Measurements from ENCODE around the gene HADHA. TPM values are rescaled to one million over a fixed set of nuclear protein-coding genes. Genes with fewer than 3 reads are reported as not detected.

Gene HADHA
- total and polyA plus RNA-seq, 2 donors (not counting 3 experiments of a cell fraction or from before 2014, with no cell fraction given), result 79.4 to 158 TPM

- ChIA-PET POLR2A (interaction anchor here (0.6 kb wide), 2 partner anchors 9 to 10 kb away, joined by 3 read pairs; no protein-coding TSS in a partner anchor), CTCF (no interaction called here)
- no peaks in the 10 kb centered on the region for H3K4me1 ChIP-seq (ENCODE audit: control insufficient read depth, extremely low read depth, insufficient read depth, low read length)
- no peak overlapping the region for H3K9ac ChIP-seq (replicated peaks; ENCODE audit: extremely low read depth, insufficient read depth, low read length)
- dilution Hi-C loops (cut with MboI; ENCODE audit: extremely low pct_ligation_motif_present, low sequenced_read_pairs) (no loop called here), intact Hi-C loops (cut with micrococcal nuclease) (no loop called here)
- no peak overlapping the region for H3K4me3 ChIP-seq (replicated peaks in 1 of 3; ENCODE audit: insufficient read depth in 1 of 3, low read depth in 1 of 3, low read length in 3 of 3)
- FAIRE-seq (no peak), DNase-seq (ENCODE audit: low read depth, low spot score) (no peak)
- H3K4me2 ChIP-seq (ENCODE audit: insufficient read depth, low read length), result no peak overlapping the region
- no peaks in the 10 kb centered on the region for H3K9me1 ChIP-seq (replicated peaks; ENCODE audit: control insufficient read depth, extremely low read depth, insufficient read depth, low read length)
- no TSS peak for BruUV-seq (replicated peaks)
- H4K20me1 ChIP-seq (replicated peaks; ENCODE audit: control insufficient read depth, extremely low read depth, insufficient read depth, low read length), result no peaks in the 10 kb centered on the region
- no peak overlapping the region for H2AFZ ChIP-seq (ENCODE audit: low read depth, low read length)
- H3K27me3 ChIP-seq (ENCODE audit: control insufficient read depth in 2 of 2, insufficient read depth in 2 of 2, low read length in 2 of 2), result no peaks in the 10 kb centered on the region
- H3K36me3 ChIP-seq (ENCODE audit: control insufficient read depth in 2 of 2, extremely low read depth in 1 of 2, insufficient read depth in 2 of 2, low read length in 2 of 2), result no peaks in the 10 kb centered on the region
- no peak overlapping the region for H3K27ac ChIP-seq (ENCODE audit: insufficient read depth, low read depth, low read length)
- no peak for TF ChIP-seq GATA2 (IDR thresholded peaks at IDR 0.05; ENCODE audit: insufficient read depth, insufficient read length, low read depth, low read length)
- TF ChIP-seq POLR2A (IDR thresholded peaks at IDR 0.05; ENCODE audit: low read depth, low read length), result no peak
- TF ChIP-seq POLR2AphosphoS5 (IDR thresholded peaks at IDR 0.05; ENCODE audit: insufficient read depth, low read depth, low read length), result no peak
- TF ChIP-seq MAX (IDR thresholded peaks at IDR 0.05; ENCODE audit: insufficient read depth, insufficient read length), result no peak
- TF ChIP-seq JUN (IDR thresholded peaks at IDR 0.05; ENCODE audit: borderline replicate concordance, insufficient read depth, insufficient read length, low read depth), result no peak
- TF ChIP-seq EZH2 (IDR thresholded peaks at IDR 0.05; ENCODE audit: borderline replicate concordance, low read depth, low read length, severe bottlenecking), result no peak
- TF ChIP-seq MYC (IDR thresholded peaks at IDR 0.05; ENCODE audit: low read depth, low read length), result no peak
- no peak for TF ChIP-seq FOS (IDR thresholded peaks at IDR 0.05; ENCODE audit: borderline replicate concordance, insufficient read depth, low read length)
- no peak for TF ChIP-seq CTCF (IDR thresholded peaks at IDR 0.05; ENCODE audit: extremely low read depth in 1 of 2, insufficient read depth in 1 of 2, low read depth in 1 of 2, low read length in 2 of 2)
- H3K9me3 ChIP-seq (replicated peaks; ENCODE audit: control insufficient read depth, insufficient read depth, low read length), result no peaks in the 10 kb centered on the region
- no peaks in the 10 kb centered on the region for H3K79me2 ChIP-seq (ENCODE audit: control insufficient read depth, insufficient read depth, low read length)
Measured at GRCh38 chr2:26157580-26157979, 86.9 kb downstream of the HADHA start.
